Vagina (tissue), 2 donors: ENCODE data around the gene CBFB. TPM values are rescaled to one million over a fixed set of nuclear protein-coding genes. Genes with fewer than 3 reads are reported as not detected.

Experiments
- DNase-seq, 2 donors: peaks; one replicate each; pipeline ENCODE4 v3.0.0-alpha.2; 2017; ENCODE audit errors: extremely low spot score in 2 of 2
- H3K27ac ChIP-seq: fragments of 200-600 bp; sonication (generic); one replicate; pipeline ENCODE4 v1.5.1; 2019
- H3K27me3 ChIP-seq: fragments of 200-600 bp; sonication (generic); one replicate; pipeline ENCODE4 v1.5.1; 2019
- H3K36me3 ChIP-seq, 2 donors: fragments of 200-600 bp; sonication (generic); one replicate each; pipeline ENCODE4 v1.5.1; 2017 to 2019
- H3K4me1 ChIP-seq: fragments of 200-600 bp; sonication (generic); one replicate; pipeline ENCODE4 v1.5.1; 2019
- H3K4me3 ChIP-seq, 2 donors: fragments of 200-600 bp; sonication (generic); 1 replicate in 1 of 2; 2 replicates in 1 of 2; pipeline ENCODE4 v1.5.1; 2016 to 2019
- H3K9me3 ChIP-seq: fragments of 200-600 bp; sonication (generic); one replicate; pipeline ENCODE4 v1.5.1; 2019
- POLR2A ChIP-seq, 2 donors: fragments of 450-650 bp; IDR thresholded peaks; one replicate each; pipeline ENCODE4 v1.6.1; 2017; ENCODE audit warnings: antibody characterized with exemption in 2 of 2, mild to moderate bottlenecking in 2 of 2, moderate library complexity in 2 of 2
- POLR2AphosphoS5 ChIP-seq, 2 donors: sonication (generic); formaldehyde crosslinking; IDR thresholded peaks; one replicate each; pipeline ENCODE4 v1.9.0; 2017; ENCODE audit warnings: antibody characterized with exemption in 2 of 2, mild to moderate bottlenecking in 2 of 2, low read depth in 1 of 2; ENCODE audit not compliant: insufficient read depth in 1 of 2
- intact Hi-C: fragments of 100-400 bp; cut with DNase I; formaldehyde crosslinking; loops from one replicate; pipeline ENCODE4 v1.15.1; 2023
- total RNA-seq: library from RNA; depleted of rRNA; stranded (reverse); fragments of >200 nt; gene quantifications from one replicate; pipeline ENCODE4 v1.2.3, GENCODE V29; 2016
- TF ChIP-seq, protein P1 (sequence below), 3 experiments: fragments of 450-650 bp in 2 of 3; fragments of 200-600 bp in 1 of 3; sonication (generic) in 1 of 3; IDR thresholded peaks; one replicate each; pipeline ENCODE4 v1.5.1; 2017 to 2019; ENCODE audit warnings: antibody characterized with exemption in 3 of 3, mild to moderate bottlenecking in 2 of 3, moderate library complexity in 2 of 3

The CBFB gene
- total RNA-seq, 1 donor from 2014 or later: 33.9 TPM

DNA sequence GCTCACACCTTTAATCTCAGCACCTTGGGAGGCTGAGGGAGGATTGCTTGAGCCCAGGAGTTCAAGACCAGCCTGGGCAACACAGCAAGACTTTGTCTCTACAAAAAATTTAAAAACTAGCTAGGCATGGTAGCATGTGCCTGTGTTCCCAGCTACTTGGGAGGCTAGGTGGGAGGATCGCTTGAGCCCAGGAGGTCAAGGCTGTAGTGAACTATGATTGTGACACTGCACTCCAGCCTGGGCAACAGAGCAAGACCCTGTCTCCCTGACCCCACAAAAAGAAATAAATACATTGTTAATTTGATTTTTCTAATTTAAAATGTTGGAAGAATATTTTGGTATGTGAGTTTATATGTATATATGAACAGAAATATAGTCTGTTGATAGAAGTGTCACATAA, 58.3 kb downstream of the CBFB start:
- intact Hi-C loops: no loop called here
- no peak for TF ChIP-seq POLR2A (IDR thresholded peaks at IDR 0.05)
- TF ChIP-seq, protein P1, sequence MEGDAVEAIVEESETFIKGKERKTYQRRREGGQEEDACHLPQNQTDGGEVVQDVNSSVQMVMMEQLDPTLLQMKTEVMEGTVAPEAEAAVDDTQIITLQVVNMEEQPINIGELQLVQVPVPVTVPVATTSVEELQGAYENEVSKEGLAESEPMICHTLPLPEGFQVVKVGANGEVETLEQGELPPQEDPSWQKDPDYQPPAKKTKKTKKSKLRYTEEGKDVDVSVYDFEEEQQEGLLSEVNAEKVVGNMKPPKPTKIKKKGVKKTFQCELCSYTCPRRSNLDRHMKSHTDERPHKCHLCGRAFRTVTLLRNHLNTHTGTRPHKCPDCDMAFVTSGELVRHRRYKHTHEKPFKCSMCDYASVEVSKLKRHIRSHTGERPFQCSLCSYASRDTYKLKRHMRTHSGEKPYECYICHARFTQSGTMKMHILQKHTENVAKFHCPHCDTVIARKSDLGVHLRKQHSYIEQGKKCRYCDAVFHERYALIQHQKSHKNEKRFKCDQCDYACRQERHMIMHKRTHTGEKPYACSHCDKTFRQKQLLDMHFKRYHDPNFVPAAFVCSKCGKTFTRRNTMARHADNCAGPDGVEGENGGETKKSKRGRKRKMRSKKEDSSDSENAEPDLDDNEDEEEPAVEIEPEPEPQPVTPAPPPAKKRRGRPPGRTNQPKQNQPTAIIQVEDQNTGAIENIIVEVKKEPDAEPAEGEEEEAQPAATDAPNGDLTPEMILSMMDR (IDR thresholded peaks at IDR 0.05): no peak
- TF ChIP-seq POLR2AphosphoS5 (IDR thresholded peaks at IDR 0.05; ENCODE audit: insufficient read depth in 1 of 2, low read depth in 1 of 2): no peak
- H3K4me1 ChIP-seq: peaks cover 10% of the 10 kb centered on the region
- H3K27ac ChIP-seq: no peak overlapping the region
- H3K27me3 ChIP-seq: no peaks in the 10 kb centered on the region
- no peak overlapping the region for H3K4me3 ChIP-seq
- no peaks in the 10 kb centered on the region for H3K9me3 ChIP-seq
- no peak for DNase-seq
- H3K36me3 ChIP-seq: peaks cover 0 to 22% of the 10 kb centered on the region in 2 donors

DNA sequence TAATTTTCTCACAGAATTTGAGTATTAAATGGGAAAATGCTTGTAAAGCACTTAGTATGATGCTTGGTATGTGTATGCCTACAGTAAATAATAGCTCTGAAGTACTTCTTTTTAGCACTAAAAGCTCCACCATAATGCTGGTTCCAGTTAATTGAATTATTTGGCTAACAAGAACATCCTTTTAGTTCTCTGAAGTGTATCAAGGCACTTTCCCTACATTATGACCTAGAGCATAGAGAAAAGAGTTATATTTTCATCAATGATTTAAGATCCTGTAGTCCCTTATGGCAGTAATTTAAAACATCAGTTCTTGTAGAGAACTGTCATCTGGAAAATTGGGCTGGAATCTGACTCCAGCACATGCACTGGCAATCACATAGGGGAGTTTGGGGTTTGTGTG, 58.9 kb downstream of the CBFB start:
- intact Hi-C loops: no loop called here
- H3K9me3 ChIP-seq: no peaks in the 10 kb centered on the region
- H3K27ac ChIP-seq: no peak overlapping the region
- no peak for DNase-seq
- TF ChIP-seq, protein P1 (IDR thresholded peaks at IDR 0.05): no peak
- TF ChIP-seq POLR2A (IDR thresholded peaks at IDR 0.05) (no peak), POLR2AphosphoS5 (IDR thresholded peaks at IDR 0.05; ENCODE audit: insufficient read depth in 1 of 2, low read depth in 1 of 2) (no peak)
- H3K36me3 ChIP-seq: peaks cover 0 to 22% of the 10 kb centered on the region in 2 donors
- H3K27me3 ChIP-seq: no peaks in the 10 kb centered on the region
- H3K4me1 ChIP-seq: peaks cover 10% of the 10 kb centered on the region
- H3K4me3 ChIP-seq: no peak overlapping the region

DNA sequence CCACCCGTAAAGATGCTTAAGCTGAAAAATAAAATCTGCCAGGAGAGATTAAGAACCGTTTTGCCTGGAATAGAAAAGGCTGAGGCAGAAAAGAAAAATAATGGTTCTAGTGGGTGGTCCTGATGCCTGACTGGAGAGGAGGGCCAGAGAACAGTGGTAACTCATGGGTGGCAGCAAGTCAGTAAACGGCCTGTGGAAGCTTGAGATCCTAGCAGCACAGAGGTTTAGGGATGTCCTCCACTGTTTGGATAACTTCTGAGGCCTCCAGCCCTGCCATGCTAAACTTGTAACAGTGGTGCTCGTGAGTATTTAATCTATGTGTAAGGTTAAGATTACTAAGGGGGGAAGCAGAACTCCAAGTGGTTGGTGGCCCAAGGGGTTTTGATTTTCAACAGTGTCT, 59.6 kb downstream of the CBFB start:
- DNase-seq: no peak
- no peaks in the 10 kb centered on the region for H3K27me3 ChIP-seq
- intact Hi-C loops: no loop called here
- peaks cover 0 to 17% of the 10 kb centered on the region in 2 donors for H3K36me3 ChIP-seq
- H3K4me1 ChIP-seq: peaks cover 10% of the 10 kb centered on the region
- H3K27ac ChIP-seq: no peak overlapping the region
- no peak overlapping the region for H3K4me3 ChIP-seq
- TF ChIP-seq POLR2AphosphoS5 (IDR thresholded peaks at IDR 0.05; ENCODE audit: insufficient read depth in 1 of 2, low read depth in 1 of 2) (no peak), POLR2A (IDR thresholded peaks at IDR 0.05) (no peak)
- TF ChIP-seq, protein P1 (IDR thresholded peaks at IDR 0.05): no peak
- H3K9me3 ChIP-seq: no peaks in the 10 kb centered on the region

- Histone ChIP-seq H3K9me3 (no peaks in the 10 kb centered on the region), H3K27me3 (no peaks in the 10 kb centered on the region), H3K36me3 (peaks cover 0 to 14% of the 10 kb centered on the region in 2 donors), H3K27ac (no peak overlapping the region), H3K4me3 (no peak overlapping the region), H3K4me1 (peaks cover 10% of the 10 kb centered on the region)
- TF ChIP-seq, protein P1 (IDR thresholded peaks at IDR 0.05): no peak
- TF ChIP-seq POLR2AphosphoS5 (IDR thresholded peaks at IDR 0.05; ENCODE audit: insufficient read depth in 1 of 2, low read depth in 1 of 2): no peak
- TF ChIP-seq POLR2A (IDR thresholded peaks at IDR 0.05): no peak
- no peak for DNase-seq
- intact Hi-C loops: no loop called here
These were observed 60.2 kb downstream of the CBFB start for GRCh38 chr16:67089101-67089500.

- intact Hi-C loops: loop anchor here (10.0 kb wide), 1 partner anchor 1277 kb away; no protein-coding TSS in a partner anchor
These were observed 63.1 kb downstream of the CBFB start for GRCh38 chr16:67091906-67092566.

More at GRCh38 chr16:67091906-67092566, 63.1 kb downstream of the CBFB start:
- peaks cover 5% of the 10 kb centered on the region for H3K4me1 ChIP-seq
- no peaks in the 10 kb centered on the region for H3K9me3 ChIP-seq
- H3K27ac ChIP-seq: no peak overlapping the region
- no peak for DNase-seq
- H3K27me3 ChIP-seq: no peaks in the 10 kb centered on the region
- H3K4me3 ChIP-seq: no peak overlapping the region
- H3K36me3 ChIP-seq: peaks cover 0 to 6% of the 10 kb centered on the region in 2 donors
- TF ChIP-seq, protein P1 (IDR thresholded peaks at IDR 0.05): no peak
- TF ChIP-seq POLR2A (IDR thresholded peaks at IDR 0.05): no peak
